ENCODE data around the gene VWC2L.

The VWC2L gene

GRCh38 chr2:214410918-214411554 lies at the start of gene VWC2L:
Gene VWC2L, plus strand, starts transcription at chr2:214411054. Its CDS starts 3,140 bp downstream, at chr2:214414194.
- peak; percentile 0 for DNase-seq

GRCh38 chr2:214361116-214361515 lies 49.7 kb upstream of the VWC2L start:
- DNase-seq = no peak

GRCh38 chr2:214365549-214365948 lies 45.3 kb upstream of the VWC2L start:
- no peak for DNase-seq

- no peak for DNase-seq
These were observed 43.7 kb upstream of the VWC2L start for GRCh38 chr2:214367171-214367570.

- DNase-seq = no peak
These were observed 34.1 kb upstream of the VWC2L start for GRCh38 chr2:214376618-214377285.

GRCh38 chr2:214377286-214377624 lies 33.6 kb upstream of the VWC2L start:
- no peak for DNase-seq

GRCh38 chr2:214378455-214379103 lies 32.3 kb upstream of the VWC2L start:
- DNase-seq = no peak

- DNase-seq = no peak
These were observed 31.6 kb upstream of the VWC2L start for GRCh38 chr2:214379227-214379626.

GRCh38 chr2:214380681-214381080 lies 30.2 kb upstream of the VWC2L start:
- no peak for DNase-seq

GRCh38 chr2:214382229-214382628 lies 28.6 kb upstream of the VWC2L start:
- no peak for DNase-seq

GRCh38 chr2:214386720-214387119 lies 24.1 kb upstream of the VWC2L start:
- no peak for DNase-seq

GRCh38 chr2:214389334-214389733 lies 21.5 kb upstream of the VWC2L start:
- DNase-seq = no peak

- no peak for DNase-seq
These were observed 17.1 kb upstream of the VWC2L start for GRCh38 chr2:214393796-214394195.

GRCh38 chr2:214395040-214395439 lies 15.8 kb upstream of the VWC2L start:
- DNase-seq = no peak

- DNase-seq = no peak
These were observed 9.3 kb upstream of the VWC2L start for GRCh38 chr2:214401580-214401979.

GRCh38 chr2:214410128-214410775 lies 602 bp upstream of the VWC2L start:
- DNase-seq = no peak

GRCh38 chr2:214412679-214413078 lies 1.8 kb downstream of the VWC2L start:
- no peak for DNase-seq

GRCh38 chr2:214436470-214436869 lies 25.6 kb downstream of the VWC2L start:
- no peak for DNase-seq

- DNase-seq = no peak
These were observed 39.5 kb downstream of the VWC2L start for GRCh38 chr2:214450118-214450894.

- no peak for DNase-seq
These were observed 40.8 kb downstream of the VWC2L start for GRCh38 chr2:214451516-214452275.

- DNase-seq = no peak
These were observed 54.7 kb downstream of the VWC2L start for GRCh38 chr2:214465363-214466146.
